Parathyroid adenoma (tissue), 2 donors: ENCODE data around the gene WIPF3.

Experiments
- H2AFZ ChIP-seq: fragments of 300-600 bp; sonication (generic); one replicate; pipeline ENCODE4 v1.7.0; 2017; ENCODE audit warnings: antibody characterized with exemption, mild to moderate bottlenecking
- H3K27ac ChIP-seq: fragments of 300-600 bp; sonication (generic); one replicate; pipeline ENCODE4 v1.7.0; 2017
- H3K27me3 ChIP-seq: fragments of 300-600 bp; sonication (generic); one replicate; pipeline ENCODE4 v1.7.0; 2017; ENCODE audit warnings: low read length; ENCODE audit not compliant: control insufficient read depth, insufficient read depth
- H3K36me3 ChIP-seq: fragments of 300-600 bp; sonication (generic); one replicate; pipeline ENCODE4 v1.7.0; 2017; ENCODE audit warnings: low read length; ENCODE audit not compliant: control insufficient read depth, insufficient read depth
- H3K4me1 ChIP-seq: fragments of 300-600 bp; sonication (generic); one replicate; pipeline ENCODE4 v1.7.0; 2017; ENCODE audit warnings: control low read depth
- H3K4me2 ChIP-seq: fragments of 300-600 bp; sonication (generic); one replicate; pipeline ENCODE4 v1.7.0; 2017; ENCODE audit warnings: low read length
- H3K4me3 ChIP-seq: fragments of 300-600 bp; sonication (generic); one replicate; pipeline ENCODE4 v1.7.0; 2017; ENCODE audit warnings: low read depth, low read length
- H3K79me2 ChIP-seq: fragments of 300-600 bp; sonication (generic); one replicate; pipeline ENCODE4 v1.7.0; 2017; ENCODE audit warnings: control low read depth
- H3K9ac ChIP-seq: fragments of 300-600 bp; sonication (generic); one replicate; pipeline ENCODE4 v1.7.0; 2017; ENCODE audit warnings: mild to moderate bottlenecking
- H3K9me3 ChIP-seq: fragments of 300-600 bp; sonication (generic); one replicate; pipeline ENCODE4 v1.7.0; 2017; ENCODE audit warnings: low read length; ENCODE audit not compliant: control insufficient read depth
- CTCF ChIP-seq: fragments of 300-600 bp; sonication (generic); IDR thresholded peaks from one replicate; pipeline ENCODE4 v1.7.0; 2017; ENCODE audit warnings: antibody characterized with exemption, mild to moderate bottlenecking
- donor health status: primary hyperparathyroidism.

The WIPF3 gene

GRCh38 chr7:29892231-29892630 lies 85.9 kb downstream of the WIPF3 start:
- Histone ChIP-seq H3K79me2 (no peaks in the 10 kb centered on the region), H3K27ac (no peak overlapping the region), H3K4me1 (peaks cover 23% of the 10 kb centered on the region), H3K4me3 (no peak overlapping the region), H3K27me3 (no peaks in the 10 kb centered on the region), H3K4me2 (no peak overlapping the region), H2AFZ (no peak overlapping the region), H3K36me3 (no peaks in the 10 kb centered on the region), H3K9ac (no peak overlapping the region), H3K9me3 (peaks cover 2% of the 10 kb centered on the region)
- TF ChIP-seq CTCF = no peak

- Histone ChIP-seq H3K9ac (no peak overlapping the region), H3K4me2 (no peak overlapping the region), H3K9me3 (peaks cover 2% of the 10 kb centered on the region), H3K4me1 (peaks cover 23% of the 10 kb centered on the region), H2AFZ (no peak overlapping the region), H3K27me3 (no peaks in the 10 kb centered on the region), H3K79me2 (no peaks in the 10 kb centered on the region), H3K27ac (no peak overlapping the region), H3K4me3 (no peak overlapping the region), H3K36me3 (no peaks in the 10 kb centered on the region)
- TF ChIP-seq CTCF = no peak
These were observed 87.2 kb downstream of the WIPF3 start for GRCh38 chr7:29893351-29893965.

GRCh38 chr7:29894256-29894655 lies 87.9 kb downstream of the WIPF3 start:
- Histone ChIP-seq H3K9ac (no peak overlapping the region), H3K27ac (no peak overlapping the region), H3K36me3 (no peaks in the 10 kb centered on the region), H2AFZ (no peak overlapping the region), H3K79me2 (no peaks in the 10 kb centered on the region), H3K4me1 (peaks cover 23% of the 10 kb centered on the region), H3K9me3 (peaks cover 2% of the 10 kb centered on the region), H3K27me3 (no peaks in the 10 kb centered on the region), H3K4me2 (no peak overlapping the region), H3K4me3 (no peak overlapping the region)
- TF ChIP-seq CTCF = no peak

GRCh38 chr7:29895559-29895958 lies 89.3 kb downstream of the WIPF3 start:
- peaks cover 14% of the 10 kb centered on the region for H3K4me1 ChIP-seq
- H3K4me2 ChIP-seq = no peak overlapping the region
- no peak overlapping the region for H2AFZ ChIP-seq
- no peaks in the 10 kb centered on the region for H3K27me3 ChIP-seq
- H3K27ac ChIP-seq = no peak overlapping the region
- H3K9ac ChIP-seq = no peak overlapping the region
- no peaks in the 10 kb centered on the region for H3K79me2 ChIP-seq
- no peak overlapping the region for H3K4me3 ChIP-seq
- H3K36me3 ChIP-seq = no peaks in the 10 kb centered on the region
- peaks cover 2% of the 10 kb centered on the region for H3K9me3 ChIP-seq
- TF ChIP-seq CTCF = no peak
